Fibroblast of lung (primary cell): Measurements from ENCODE around the gene PBOV1. TPM values are rescaled to one million over a fixed set of nuclear protein-coding genes. Genes with fewer than 3 reads are reported as not detected.

Experiments used
- DNase-seq, 2 donors: peaks; one replicate each; pipeline versions ENCODE4 v3.0.0 to v3.0.0-alpha.2; 2010; ENCODE audit warnings: low read depth in 2 of 2
- H2AFZ ChIP-seq: 2 replicates; pipeline ENCODE4 v1.5.1; 2012; ENCODE audit warnings: low read length, control low read depth, inconsistent platforms
- H3K27ac ChIP-seq: 2 replicates; pipeline ENCODE4 v1.5.1; 2011; ENCODE audit warnings: low read length, control low read depth; ENCODE audit not compliant: insufficient read depth
- H3K27me3 ChIP-seq: 2 replicates; pipeline ENCODE4 v1.5.1; 2011; ENCODE audit warnings: mild to moderate bottlenecking, low read length; ENCODE audit not compliant: control insufficient read depth, insufficient read depth
- H3K36me3 ChIP-seq: 2 replicates; pipeline ENCODE4 v1.5.1; 2011; ENCODE audit warnings: low read length; ENCODE audit not compliant: control insufficient read depth, insufficient read depth
- H3K4me1 ChIP-seq: 2 replicates; pipeline ENCODE4 v1.5.1; 2011; ENCODE audit warnings: low read length; ENCODE audit not compliant: control insufficient read depth, insufficient read depth; ENCODE audit errors: extremely low read depth
- H3K4me2 ChIP-seq: 2 replicates; pipeline ENCODE4 v1.5.1; 2011; ENCODE audit warnings: low read length, control low read depth; ENCODE audit not compliant: insufficient read depth; ENCODE audit errors: extremely low read depth
- H3K4me3 ChIP-seq, 4 experiments: fragments of 200-600 bp in 1 of 4; sonication (generic) in 1 of 4; replicated peaks in 1 of 4; 2 replicates each; pipeline ENCODE4 v1.5.1; 2011 to 2016; ENCODE audit warnings: low read length in 4 of 4, low read depth in 3 of 4, mild to moderate bottlenecking in 3 of 4, control low read depth in 2 of 4, inconsistent platforms in 1 of 4, mixed read lengths in 1 of 4; ENCODE audit not compliant: insufficient read depth in 1 of 4; ENCODE audit errors: control extremely low read depth in 1 of 4
- H3K79me2 ChIP-seq: 2 replicates; pipeline ENCODE4 v1.5.1; 2012; ENCODE audit warnings: mild to moderate bottlenecking, low read length, inconsistent platforms; ENCODE audit not compliant: control insufficient read depth, insufficient read depth
- H3K9ac ChIP-seq: 2 replicates; pipeline ENCODE4 v1.5.1; 2011; ENCODE audit warnings: mild to moderate bottlenecking, low read length, control low read depth; ENCODE audit not compliant: insufficient read depth
- H3K9me3 ChIP-seq: 2 replicates; pipeline ENCODE4 v1.5.1; 2012; ENCODE audit warnings: low read depth, low read length; ENCODE audit not compliant: control insufficient read depth, insufficient read depth
- H4K20me1 ChIP-seq: 2 replicates; pipeline ENCODE4 v1.5.1; 2011; ENCODE audit warnings: low read length; ENCODE audit not compliant: control insufficient read depth, insufficient read depth; ENCODE audit errors: extremely low read depth
- EZH2 ChIP-seq: IDR thresholded peaks from 2 replicates; pipeline ENCODE4 v1.5.1; 2012; ENCODE audit warnings: low read length, control low read depth, mild to moderate bottlenecking; ENCODE audit errors: missing control alignments
- polyA plus RNA-seq, 2 donors: library from polyadenylated mRNA; depleted of rRNA in 1 of 2; stranded (reverse) in 1 of 2; unstranded in 1 of 2; fragments of >200 nt; gene quantifications; 2 replicates each; pipeline ENCODE4 v1.2.1, GENCODE V29; 2011 to 2012; ENCODE audit warnings: missing spikeins in 1 of 2
- total RNA-seq: library from RNA; depleted of rRNA; stranded (reverse); fragments of >200 nt; gene quantifications from 2 replicates; pipeline ENCODE4 v1.2.1, GENCODE V29; 2014
- TF ChIP-seq, protein P1 (sequence below), 2 donors: IDR thresholded peaks in 1 of 2; conservative IDR thresholded peaks in 1 of 2; 1 replicate in 1 of 2; 2 replicates in 1 of 2; pipeline ENCODE4 v1.5.1; 2011 to 2012; ENCODE audit warnings: low read length in 2 of 2, control low read depth in 1 of 2, inconsistent platforms in 1 of 2, low read depth in 1 of 2, mild to moderate bottlenecking in 1 of 2

PBOV1 gene
- total and polyA plus RNA-seq, 2 donors (not counting 1 experiment from before 2014, with no cell fraction given), result not detected

DNA sequence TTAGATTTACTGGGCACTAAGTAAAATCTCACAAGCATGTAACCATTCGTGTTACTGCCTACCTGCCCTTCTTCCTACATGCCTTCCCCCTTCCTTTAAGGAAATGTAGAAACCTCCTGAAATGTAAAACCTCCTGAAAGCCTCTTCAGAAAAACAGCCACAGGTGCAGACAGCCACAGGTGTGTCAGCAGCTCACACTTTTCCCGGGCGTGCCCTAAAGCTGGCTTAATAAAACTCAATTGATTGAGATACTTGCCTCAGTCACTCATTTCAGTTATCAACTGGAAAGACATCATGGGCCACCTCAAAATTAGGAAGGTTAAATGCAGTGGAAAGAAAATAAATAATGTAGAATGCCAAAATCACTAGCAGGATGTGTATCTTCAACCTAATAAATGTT is 23.1 kb upstream of the PBOV1 start:
- no peak overlapping the region for H3K27ac ChIP-seq
- no peaks in the 10 kb centered on the region for H3K79me2 ChIP-seq
- no peak for DNase-seq
- no peaks in the 10 kb centered on the region for H3K36me3 ChIP-seq
- no peak overlapping the region for H3K4me3 ChIP-seq
- no peaks in the 10 kb centered on the region for H3K9me3 ChIP-seq
- TF ChIP-seq EZH2, result no peak
- TF ChIP-seq, protein P1, sequence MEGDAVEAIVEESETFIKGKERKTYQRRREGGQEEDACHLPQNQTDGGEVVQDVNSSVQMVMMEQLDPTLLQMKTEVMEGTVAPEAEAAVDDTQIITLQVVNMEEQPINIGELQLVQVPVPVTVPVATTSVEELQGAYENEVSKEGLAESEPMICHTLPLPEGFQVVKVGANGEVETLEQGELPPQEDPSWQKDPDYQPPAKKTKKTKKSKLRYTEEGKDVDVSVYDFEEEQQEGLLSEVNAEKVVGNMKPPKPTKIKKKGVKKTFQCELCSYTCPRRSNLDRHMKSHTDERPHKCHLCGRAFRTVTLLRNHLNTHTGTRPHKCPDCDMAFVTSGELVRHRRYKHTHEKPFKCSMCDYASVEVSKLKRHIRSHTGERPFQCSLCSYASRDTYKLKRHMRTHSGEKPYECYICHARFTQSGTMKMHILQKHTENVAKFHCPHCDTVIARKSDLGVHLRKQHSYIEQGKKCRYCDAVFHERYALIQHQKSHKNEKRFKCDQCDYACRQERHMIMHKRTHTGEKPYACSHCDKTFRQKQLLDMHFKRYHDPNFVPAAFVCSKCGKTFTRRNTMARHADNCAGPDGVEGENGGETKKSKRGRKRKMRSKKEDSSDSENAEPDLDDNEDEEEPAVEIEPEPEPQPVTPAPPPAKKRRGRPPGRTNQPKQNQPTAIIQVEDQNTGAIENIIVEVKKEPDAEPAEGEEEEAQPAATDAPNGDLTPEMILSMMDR (conservative IDR thresholded peaks at IDR 0.05 in 1 of 2, IDR thresholded peaks at IDR 0.05 in 1 of 2; ENCODE audit: low read depth in 1 of 2, low read length in 2 of 2), result no peak
- H4K20me1 ChIP-seq, result no peaks in the 10 kb centered on the region
- H3K4me2 ChIP-seq, result no peak overlapping the region
- no peak overlapping the region for H3K9ac ChIP-seq
- no peaks in the 10 kb centered on the region for H3K4me1 ChIP-seq
- H2AFZ ChIP-seq, result no peak overlapping the region
- H3K27me3 ChIP-seq, result no peaks in the 10 kb centered on the region

DNA sequence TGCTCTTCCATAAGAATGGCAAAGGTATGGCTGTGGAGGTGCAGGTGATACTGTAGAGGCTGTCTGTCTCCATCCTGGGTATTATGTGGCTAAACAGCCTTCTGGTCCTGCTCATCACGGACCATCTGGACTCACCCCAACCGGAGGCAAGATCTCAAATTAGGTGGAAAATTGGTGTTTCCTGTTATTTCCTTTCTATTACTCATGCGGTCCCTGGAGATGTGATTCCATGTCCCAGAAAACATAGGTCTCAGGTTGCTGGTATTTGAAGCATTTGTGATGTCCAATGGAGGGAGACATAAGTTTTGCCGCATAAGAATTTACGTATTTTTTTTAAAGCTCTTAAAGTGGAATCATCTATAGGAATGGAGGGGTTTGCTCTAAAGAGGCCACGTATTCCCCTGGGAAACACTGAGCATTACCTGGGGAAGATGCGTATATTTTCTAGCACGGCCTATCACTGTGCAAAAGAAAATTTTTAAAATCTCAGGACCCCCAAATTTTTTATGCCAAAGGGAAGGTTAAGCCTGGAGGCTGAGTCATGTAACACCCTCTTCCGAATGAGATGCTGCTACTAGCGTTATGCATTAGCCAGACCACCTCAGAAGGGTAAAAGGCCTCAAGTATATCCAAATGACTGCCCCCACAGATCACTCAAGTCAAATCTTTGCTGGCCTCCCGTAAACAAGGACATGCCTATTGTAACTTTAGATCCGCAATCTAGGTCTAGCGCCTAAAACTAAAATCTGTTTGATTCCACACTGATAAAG is 22.4 kb upstream of the PBOV1 start:
- no peak overlapping the region for H3K9ac ChIP-seq
- H3K4me3 ChIP-seq, result no peak overlapping the region
- H3K27ac ChIP-seq, result no peak overlapping the region
- peak in 1 of 2 donors; percentile 90 for DNase-seq
- H3K4me2 ChIP-seq, result no peak overlapping the region
- no peak overlapping the region for H2AFZ ChIP-seq
- H3K36me3 ChIP-seq, result no peaks in the 10 kb centered on the region
- no peaks in the 10 kb centered on the region for H3K27me3 ChIP-seq
- no peaks in the 10 kb centered on the region for H3K9me3 ChIP-seq
- H4K20me1 ChIP-seq, result no peaks in the 10 kb centered on the region
- no peaks in the 10 kb centered on the region for H3K4me1 ChIP-seq
- TF ChIP-seq, protein P1 (conservative IDR thresholded peaks at IDR 0.05 in 1 of 2, IDR thresholded peaks at IDR 0.05 in 1 of 2; ENCODE audit: low read depth in 1 of 2, low read length in 2 of 2), result no peak
- no peak for TF ChIP-seq EZH2
- no peaks in the 10 kb centered on the region for H3K79me2 ChIP-seq

DNA sequence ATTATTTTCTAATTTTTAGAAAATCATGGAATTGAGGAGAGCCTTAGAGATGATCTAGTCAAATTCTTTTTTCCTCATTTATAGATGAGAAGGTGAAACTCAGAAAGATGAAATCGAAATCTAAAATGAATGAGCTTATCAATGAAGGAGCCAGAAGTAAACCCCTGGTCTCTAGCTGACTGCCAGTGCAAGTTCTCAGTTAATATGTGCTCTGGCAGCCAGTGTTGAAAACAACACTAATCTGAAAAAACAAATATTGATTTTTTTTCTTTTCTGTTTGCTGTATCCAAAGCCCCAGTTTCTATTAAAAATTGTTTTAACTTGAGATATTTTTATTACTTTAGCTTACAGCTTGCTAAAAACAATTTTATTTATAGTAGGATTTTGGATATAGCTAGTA is 21.5 kb upstream of the PBOV1 start:
- no peak for TF ChIP-seq EZH2
- TF ChIP-seq, protein P1 (conservative IDR thresholded peaks at IDR 0.05 in 1 of 2, IDR thresholded peaks at IDR 0.05 in 1 of 2; ENCODE audit: low read depth in 1 of 2, low read length in 2 of 2), result no peak
- no peaks in the 10 kb centered on the region for H3K4me1 ChIP-seq
- no peaks in the 10 kb centered on the region for H3K27me3 ChIP-seq
- no peak for DNase-seq
- no peak overlapping the region for H3K4me3 ChIP-seq
- no peaks in the 10 kb centered on the region for H3K79me2 ChIP-seq
- no peak overlapping the region for H2AFZ ChIP-seq
- no peaks in the 10 kb centered on the region for H3K36me3 ChIP-seq
- no peak overlapping the region for H3K27ac ChIP-seq
- no peaks in the 10 kb centered on the region for H4K20me1 ChIP-seq
- H3K9me3 ChIP-seq, result no peaks in the 10 kb centered on the region
- H3K9ac ChIP-seq, result no peak overlapping the region
- H3K4me2 ChIP-seq, result no peak overlapping the region
